Measurements from ENCODE around the gene CXADR.
"Not testable (repeated sequence)": the region's sequence is repeated elsewhere in the genome, so short reads cannot be mapped to it uniquely, and the experiment has no call there.

The CXADR gene

GRCh38 chr21:17519965-17520609, 7.2 kb downstream of the CXADR start:
- Histone ChIP-seq H3K36me3 (ENCODE audit: control insufficient read depth, insufficient read depth, low read length) (no peaks in the 10 kb centered on the region), H3K27me3 (replicated peaks; ENCODE audit: control insufficient read depth, insufficient read depth, low read length) (no peaks in the 10 kb centered on the region), H3K4me3 (replicated peaks; ENCODE audit: low read depth, low read length) (no peak overlapping the region)
- no peak for DNase-seq (ENCODE audit: extremely low read depth, insufficient read length)
- TF ChIP-seq CTCF (IDR thresholded peaks at IDR 0.05; ENCODE audit: insufficient read depth, low read length, poor library complexity, severe bottlenecking), result no peak

- no peaks in the 10 kb centered on the region for H3K36me3 ChIP-seq (ENCODE audit: control insufficient read depth, insufficient read depth, low read length)
- H3K4me3 ChIP-seq (replicated peaks; ENCODE audit: low read depth, low read length), result no peak overlapping the region
- no peak for DNase-seq (ENCODE audit: extremely low read depth, insufficient read length)
- TF ChIP-seq CTCF (IDR thresholded peaks at IDR 0.05; ENCODE audit: insufficient read depth, low read length, poor library complexity, severe bottlenecking), result no peak
- no peaks in the 10 kb centered on the region for H3K27me3 ChIP-seq (replicated peaks; ENCODE audit: control insufficient read depth, insufficient read depth, low read length)
These were observed 10.2 kb downstream of the CXADR start for GRCh38 chr21:17523007-17523451.

- H3K27me3 ChIP-seq (replicated peaks; ENCODE audit: control insufficient read depth, insufficient read depth, low read length); DNase-seq (ENCODE audit: extremely low read depth, insufficient read length); H3K36me3 ChIP-seq (ENCODE audit: control insufficient read depth, insufficient read depth, low read length); H3K4me3 ChIP-seq (replicated peaks; ENCODE audit: low read depth, low read length): not testable (repeated sequence)
These were observed 11.2 kb downstream of the CXADR start for GRCh38 chr21:17523979-17524494.

GRCh38 chr21:17524635-17525034, 11.8 kb downstream of the CXADR start:
- Histone ChIP-seq H3K4me3 (replicated peaks; ENCODE audit: low read depth, low read length) (no peak overlapping the region), H3K27me3 (replicated peaks; ENCODE audit: control insufficient read depth, insufficient read depth, low read length) (no peaks in the 10 kb centered on the region), H3K36me3 (ENCODE audit: control insufficient read depth, insufficient read depth, low read length) (no peaks in the 10 kb centered on the region)
- DNase-seq (ENCODE audit: extremely low read depth, insufficient read length), result no peak
- TF ChIP-seq CTCF (IDR thresholded peaks at IDR 0.05; ENCODE audit: insufficient read depth, low read length, poor library complexity, severe bottlenecking), result no peak

- Histone ChIP-seq H3K27me3 (replicated peaks; ENCODE audit: control insufficient read depth, insufficient read depth, low read length) (no peaks in the 10 kb centered on the region), H3K4me3 (replicated peaks; ENCODE audit: low read depth, low read length) (no peak overlapping the region), H3K36me3 (ENCODE audit: control insufficient read depth, insufficient read depth, low read length) (no peaks in the 10 kb centered on the region)
- TF ChIP-seq CTCF (IDR thresholded peaks at IDR 0.05; ENCODE audit: insufficient read depth, low read length, poor library complexity, severe bottlenecking), result no peak
- DNase-seq (ENCODE audit: extremely low read depth, insufficient read length), result no peak
These were observed 13.9 kb downstream of the CXADR start for GRCh38 chr21:17526776-17527175.

- no peak for DNase-seq (ENCODE audit: extremely low read depth, insufficient read length)
- Histone ChIP-seq H3K4me3 (replicated peaks; ENCODE audit: low read depth, low read length) (no peak overlapping the region), H3K36me3 (ENCODE audit: control insufficient read depth, insufficient read depth, low read length) (no peaks in the 10 kb centered on the region), H3K27me3 (replicated peaks; ENCODE audit: control insufficient read depth, insufficient read depth, low read length) (no peaks in the 10 kb centered on the region)
- no peak for TF ChIP-seq CTCF (IDR thresholded peaks at IDR 0.05; ENCODE audit: insufficient read depth, low read length, poor library complexity, severe bottlenecking)
These were observed 14.4 kb downstream of the CXADR start for GRCh38 chr21:17527240-17527639.

All from GM06990 (cell line).